HepG2 (cell line): ENCODE results near the gene TAF13. TPM values are rescaled to one million over a fixed set of nuclear protein-coding genes. Genes with fewer than 3 reads are reported as not detected.

ENCODE experiments used
- CBX5 ChIP-seq: sonication (generic); formaldehyde crosslinking; IDR thresholded peaks from 2 replicates; pipeline ENCODE4 v1.4.0; 2020; ENCODE audit warnings: missing genetic modification reagents, borderline replicate concordance
- ELF4 ChIP-seq: sonication (generic); formaldehyde crosslinking; IDR thresholded peaks from 2 replicates; pipeline ENCODE4 v1.5.0; 2020; ENCODE audit warnings: missing genetic modification reagents, mild to moderate bottlenecking, moderate library complexity, borderline replicate concordance
- GLMP ChIP-seq: sonication (generic); formaldehyde crosslinking; IDR thresholded peaks from 2 replicates; pipeline ENCODE4 v1.9.0; 2021; ENCODE audit warnings: missing genetic modification reagents, mild to moderate bottlenecking, borderline replicate concordance
- HCFC1 ChIP-seq: fragments of 150-350 bp; IDR thresholded peaks from 2 replicates; pipeline ENCODE4 v1.6.1; 2014; ENCODE audit warnings: low read depth, low read length
- HDAC1 ChIP-seq: sonication (generic); formaldehyde crosslinking; IDR thresholded peaks from 2 replicates; pipeline ENCODE4 v1.5.1; 2020; ENCODE audit warnings: mild to moderate bottlenecking, missing genetic modification reagents
- HNRNPLL ChIP-seq: fragments of 200-400 bp; formaldehyde crosslinking; IDR thresholded peaks from 2 replicates; pipeline ENCODE4 v1.6.1; 2017; ENCODE audit warnings: mild to moderate bottlenecking, low read depth, low read length; ENCODE audit not compliant: poor library complexity, severe bottlenecking
- HOXA3 ChIP-seq: sonication (generic); formaldehyde crosslinking; IDR thresholded peaks from 2 replicates; pipeline ENCODE4 v1.5.0; 2020; ENCODE audit warnings: missing genetic modification reagents
- IRF9 ChIP-seq: sonication (generic); formaldehyde crosslinking; IDR thresholded peaks from 2 replicates; pipeline ENCODE4 v1.8.0; 2022; ENCODE audit warnings: missing genetic modification reagents, mild to moderate bottlenecking, borderline replicate concordance
- JUNB ChIP-seq: sonication (generic); formaldehyde crosslinking; IDR thresholded peaks from 2 replicates; pipeline ENCODE4 v1.8.0; 2022; ENCODE audit warnings: missing genetic modification reagents, mild to moderate bottlenecking, borderline replicate concordance
- KDM5B ChIP-seq: sonication (generic); formaldehyde crosslinking; IDR thresholded peaks from 2 replicates; pipeline ENCODE4 v1.4.0; 2020; ENCODE audit warnings: missing genetic modification reagents, mild to moderate bottlenecking, borderline replicate concordance
- KMT2B ChIP-seq: IDR thresholded peaks from 2 replicates; pipeline ENCODE4 v1.6.1; 2016; ENCODE audit warnings: missing genetic modification reagents, missing compliant biosample characterization
- MAX ChIP-seq: IDR thresholded peaks from 2 replicates; pipeline ENCODE4 v1.6.1; 2012; ENCODE audit warnings: inconsistent platforms
- NR2F1 ChIP-seq, 2 experiments: fragments of 450-650 bp in 1 of 2; formaldehyde crosslinking in 1 of 2; IDR thresholded peaks; 2 replicates each; pipeline versions ENCODE4 v1.5.0 to v1.6.1; 2016 to 2020; ENCODE audit warnings: mild to moderate bottlenecking in 1 of 2, missing compliant biosample characterization in 1 of 2, missing genetic modification reagents in 1 of 2, moderate library complexity in 1 of 2
- NR2F2 ChIP-seq: IDR thresholded peaks from 2 replicates; pipeline ENCODE4 v1.6.1; 2012; ENCODE audit warnings: low read depth, inconsistent platforms, borderline replicate concordance
- POLR2AphosphoS2 ChIP-seq: IDR thresholded peaks from 2 replicates; pipeline ENCODE4 v1.6.1; 2011; ENCODE audit warnings: low read depth, low read length, improper control_type of control experiment
- REPIN1 ChIP-seq: sonication (generic); formaldehyde crosslinking; IDR thresholded peaks from 2 replicates; pipeline ENCODE4 v1.8.0; 2022; ENCODE audit warnings: missing genetic modification reagents, low read depth, mild to moderate bottlenecking, borderline replicate concordance
- SMAD3 ChIP-seq: sonication (generic); formaldehyde crosslinking; IDR thresholded peaks from 2 replicates; pipeline ENCODE4 v1.4.0; 2020; ENCODE audit warnings: missing genetic modification reagents
- SMC3 ChIP-seq: IDR thresholded peaks from 2 replicates; pipeline ENCODE4 v1.6.1; 2011; ENCODE audit warnings: low read length, improper control_type of control experiment
- TAF1 ChIP-seq: sonication (generic); formaldehyde crosslinking; IDR thresholded peaks from 2 replicates; pipeline ENCODE4 v1.4.0; 2020; ENCODE audit warnings: missing genetic modification reagents
- TFDP1 ChIP-seq: IDR thresholded peaks from 2 replicates; pipeline ENCODE4 v1.6.1; 2016; ENCODE audit warnings: missing compliant biosample characterization, missing genetic modification reagents, borderline replicate concordance
- ZBTB44 ChIP-seq: sonication (generic); formaldehyde crosslinking; IDR thresholded peaks from 2 replicates; pipeline ENCODE4 v1.4.0; 2020; ENCODE audit warnings: missing genetic modification reagents
- ZKSCAN8 ChIP-seq: IDR thresholded peaks from 2 replicates; pipeline ENCODE4 v1.6.1; 2016; ENCODE audit warnings: borderline replicate concordance, missing genetic modification reagents, missing compliant biosample characterization
- ZNF563 ChIP-seq: sonication (generic); formaldehyde crosslinking; IDR thresholded peaks from 2 replicates; pipeline ENCODE4 v1.8.0; 2022; ENCODE audit warnings: mild to moderate bottlenecking, moderate library complexity, missing genetic modification reagents
- ZNF891 ChIP-seq: sonication (generic); formaldehyde crosslinking; IDR thresholded peaks from 2 replicates; pipeline ENCODE4 v1.5.0; 2020; ENCODE audit warnings: mild to moderate bottlenecking, missing genetic modification reagents
- polyA plus RNA-seq, 8 experiments: library from polyadenylated mRNA; depleted of rRNA in 3 of 8; stranded (reverse) in 7 of 8; unstranded in 1 of 8; fragments of >200 nt; fragmentation: Illumina TruSeq in 4 of 8; extraction: Trizol in 4 of 8; gene quantifications; 2 replicates each; pipeline versions ENCODE4 v1.2.1 to v1.2.3, GENCODE V29; 2011 to 2016; ENCODE audit warnings: low read depth in 4 of 8, missing spikeins in 1 of 8, mixed read lengths in 1 of 8; ENCODE audit not compliant: insufficient read depth in 1 of 8
- total RNA-seq, 5 experiments: library from RNA; depleted of rRNA; stranded (reverse); fragments of >200 nt; fragmentation: Illumina TruSeq; extraction: Trizol; gene quantifications; 2 replicates each; pipeline ENCODE4 v1.2.3, GENCODE V29; 2016; ENCODE audit warnings: low read depth in 1 of 5

TAF13 gene
- total and polyA plus RNA-seq, 2 of the 13 experiments (the other 11 are each of a cell fraction or from before 2014, with no cell fraction given): 11.5 to 36.3 TPM

- peak; percentile 94 for TF ChIP-seq ZBTB44 (CRISPR knock-in tag)
- TF ChIP-seq REPIN1 (CRISPR knock-in tag): peak; percentile 96; the same call in 1 of the 2 replicates
- TF ChIP-seq KMT2B: peak; percentile 94
- TF ChIP-seq GLMP (CRISPR knock-in tag): no peak
- TF ChIP-seq TFDP1 (CRISPR knock-in tag): peak; percentile 84
- peak; percentile 36; the same call in 1 of the 2 replicates for TF ChIP-seq SMAD3 (CRISPR knock-in tag)
- peak; percentile 85 for TF ChIP-seq POLR2AphosphoS2
- TF ChIP-seq ZNF563 (CRISPR knock-in tag): peak; percentile 97
- TF ChIP-seq ZNF891 (CRISPR knock-in tag): peak; percentile 98; the same call in 1 of the 2 replicates
- peak; percentile 47; the same call in 1 of the 2 replicates for TF ChIP-seq ZKSCAN8 (CRISPR knock-in tag)
- TF ChIP-seq MAX: peak; percentile 98
- TF ChIP-seq HDAC1: peak; percentile 71; the same call in 1 of the 2 replicates
- peak; percentile 84 for TF ChIP-seq HOXA3 (CRISPR knock-in tag)
- peak; percentile 97 for TF ChIP-seq TAF1 (CRISPR knock-in tag)
- TF ChIP-seq ELF4: no peak
- TF ChIP-seq JUNB (CRISPR knock-in tag): peak; percentile 71; the same call in 1 of the 2 replicates
- TF ChIP-seq HCFC1: peak; percentile 60; the same call in 1 of the 2 replicates
- TF ChIP-seq IRF9 (CRISPR knock-in tag): peak; percentile 93; the same call in 1 of the 2 replicates
- peak; percentile 72 for TF ChIP-seq CBX5 (CRISPR knock-in tag)
- peak in 1 of 2 experiments; percentile 26; a peak in 1 of 4 replicates for TF ChIP-seq NR2F1 (CRISPR knock-in tag; IDR thresholded peaks at IDR 0.05)
- peak; percentile 70 for TF ChIP-seq SMC3
- TF ChIP-seq NR2F2: no peak; the same call in 1 of the 2 replicates
- peak; percentile 77 for TF ChIP-seq HNRNPLL
- TF ChIP-seq KDM5B (CRISPR knock-in tag): peak; percentile 98
Measured at GRCh38 chr1:109099938-109100773, 24.4 kb upstream of the TAF13 start (continued).
